A673 (cell line): ENCODE data around the gene LEF1. TPM values are rescaled to one million over a fixed set of nuclear protein-coding genes. Genes with fewer than 3 reads are reported as not detected.

Experiments used
- BruUV-seq: library from RNA; stranded (reverse); fragments of 400-500 nt; replicated peaks from 2 replicates; lab custom pipeline; 2021; lab: Mats Ljungman, UMichigan
- CTCF ChIA-PET: fragments of 300-600 bp; sonication (Branson Sonifier 250); formaldehyde crosslinking; loops from one replicate; lab custom pipeline; 2022; ENCODE audit warnings: antibody characterized with exemption; lab: Charles Lee
- POLR2A ChIA-PET: fragments of 300-600 bp; sonication (Branson Sonifier 250); formaldehyde crosslinking; loops from one replicate; lab custom pipeline; 2022; ENCODE audit warnings: antibody characterized with exemption; ENCODE audit not compliant: low non-redundant PET; lab: Charles Lee
- DNase-seq: peaks from one replicate; pipeline ENCODE4 v3.0.0-alpha.2; 2015; ENCODE audit warnings: low spot score
- H3K27ac ChIP-seq: fragments of 200-600 bp; sonication (generic); 2 replicates; pipeline ENCODE4 v1.5.1; 2016; ENCODE audit warnings: mixed run types, low read depth, mild to moderate bottlenecking, mixed read lengths, antibody characterized with exemption, low read length; ENCODE audit not compliant: poor library complexity, severe bottlenecking
- H3K27me3 ChIP-seq: fragments of 200-600 bp; sonication (generic); replicated peaks from 2 replicates; pipeline ENCODE4 v1.6.1; 2017; ENCODE audit warnings: mixed run types, low read depth, mild to moderate bottlenecking, mixed read lengths, antibody characterized with exemption, low read length; ENCODE audit not compliant: insufficient read depth, poor library complexity
- H3K36me3 ChIP-seq: fragments of 200-600 bp; sonication (generic); 2 replicates; pipeline ENCODE4 v1.6.1; 2016; ENCODE audit warnings: mixed run types, mild to moderate bottlenecking, mixed read lengths, antibody characterized with exemption, low read length; ENCODE audit not compliant: insufficient read depth, poor library complexity, severe bottlenecking
- H3K4me1 ChIP-seq: fragments of 200-600 bp; sonication (generic); 2 replicates; pipeline ENCODE4 v1.6.1; 2017; ENCODE audit warnings: mixed run types, mild to moderate bottlenecking, mixed read lengths, antibody characterized with exemption, low read length; ENCODE audit not compliant: insufficient read depth, poor library complexity, severe bottlenecking
- H3K4me3 ChIP-seq: fragments of 200-600 bp; sonication (generic); 2 replicates; pipeline ENCODE4 v1.5.1; 2016; ENCODE audit warnings: low read depth, mixed run types, mild to moderate bottlenecking, mixed read lengths, low read length; ENCODE audit not compliant: poor library complexity, severe bottlenecking
- H3K9me3 ChIP-seq: fragments of 200-600 bp; sonication (generic); 2 replicates; pipeline ENCODE4 v1.6.1; 2016; ENCODE audit warnings: mixed run types, low read depth, mild to moderate bottlenecking, mixed read lengths, antibody characterized with exemption, low read length; ENCODE audit not compliant: poor library complexity, severe bottlenecking
- CTCF ChIP-seq: fragments of 300-800, 200-600 bp; sonication (generic); conservative IDR thresholded peaks from 2 replicates; pipeline ENCODE4 v1.5.1; 2017; ENCODE audit warnings: low read depth, mild to moderate bottlenecking, antibody characterized with exemption, low read length, moderate library complexity, mixed read lengths
- EZH2 ChIP-seq: fragments of 200-600 bp; sonication (generic); IDR thresholded peaks from 2 replicates; pipeline ENCODE4 v1.6.1; 2017; ENCODE audit warnings: borderline replicate concordance, low read depth, mild to moderate bottlenecking, mixed read lengths, antibody characterized with exemption, low read length; ENCODE audit not compliant: poor library complexity, severe bottlenecking
- intact Hi-C: fragments of 100-400 bp; cut with micrococcal nuclease; formaldehyde crosslinking; loops from one replicate; pipeline ENCODE4 v1.10.0; 2022; ENCODE audit not compliant: unreplicated experiment
- total RNA-seq: library from RNA; stranded (reverse); gene quantifications from 2 replicates; pipeline ENCODE4 v1.2.3, GENCODE V29; 2021

LEF1 gene
- total RNA-seq, 1 experiment from 2014 or later, result 2.5 TPM

GRCh38 chr4:108006361-108006760 lies 162.4 kb downstream of the LEF1 start:
- Histone ChIP-seq H3K4me3 (no peak overlapping the region), H3K4me1 (no peaks in the 10 kb centered on the region), H3K27me3 (no peaks in the 10 kb centered on the region), H3K9me3 (no peaks in the 10 kb centered on the region), H3K36me3 (no peaks in the 10 kb centered on the region), H3K27ac (no peak overlapping the region)
- ChIA-PET POLR2A (no interaction called here), CTCF (no interaction called here)
- no TSS peak for BruUV-seq
- no peak for TF ChIP-seq CTCF
- TF ChIP-seq EZH2, result no peak
- intact Hi-C loops, result no loop called here
- DNase-seq, result no peak

GRCh38 chr4:108005807-108006206 lies 162.9 kb downstream of the LEF1 start:
- Histone ChIP-seq H3K27me3 (no peaks in the 10 kb centered on the region), H3K4me3 (no peak overlapping the region), H3K27ac (no peak overlapping the region), H3K36me3 (no peaks in the 10 kb centered on the region), H3K4me1 (no peaks in the 10 kb centered on the region), H3K9me3 (no peaks in the 10 kb centered on the region)
- no peak for TF ChIP-seq CTCF
- TF ChIP-seq EZH2, result no peak
- BruUV-seq, result no TSS peak
- no peak for DNase-seq
- ChIA-PET CTCF (no interaction called here), POLR2A (no interaction called here)
- intact Hi-C loops, result no loop called here

- no peaks in the 10 kb centered on the region for H3K9me3 ChIP-seq
- no peak overlapping the region for H3K27ac ChIP-seq
- intact Hi-C loops, result no loop called here
- POLR2A ChIA-PET, result no interaction called here
- no peak for DNase-seq
- H3K27me3 ChIP-seq, result no peaks in the 10 kb centered on the region
- CTCF ChIA-PET, result no interaction called here
- H3K4me1 ChIP-seq, result no peaks in the 10 kb centered on the region
- H3K4me3 ChIP-seq, result no peak overlapping the region
- no TSS peak for BruUV-seq
- H3K36me3 ChIP-seq, result peaks cover 9% of the 10 kb centered on the region
- no peak for TF ChIP-seq EZH2
- TF ChIP-seq CTCF, result no peak
Observed at GRCh38 chr4:108004646-108005045, 164.1 kb downstream of the LEF1 start.
